DND-41 (cell line): Measurements from ENCODE around the gene CCNO.

Experiments
- ATAC-seq: fragments of 200-7000 bp; cut with Tn5 transposase; 3 replicates; pipeline ENCODE4 v1.9.1; 2021; ENCODE audit warnings: low read depth; ENCODE audit not compliant: insufficient read depth
- DNase-seq: peaks from one replicate; pipeline ENCODE4 v3.0.0-alpha.2; 2020
- H2AFZ ChIP-seq: 2 replicates; pipeline ENCODE4 v1.6.0; 2012; ENCODE audit warnings: low read depth, low read length
- H3K27ac ChIP-seq: 2 replicates; pipeline ENCODE4 v1.5.1; 2012; ENCODE audit warnings: low read length, inconsistent platforms
- H3K27me3 ChIP-seq: fragments of 200-600 bp; sonication (generic); 2 replicates; pipeline ENCODE4 v1.6.0; 2012; ENCODE audit warnings: low read length, mild to moderate bottlenecking, inconsistent platforms; ENCODE audit not compliant: insufficient read depth, poor library complexity
- H3K36me3 ChIP-seq: 2 replicates; pipeline ENCODE4 v1.5.1; 2012; ENCODE audit warnings: low read length, inconsistent platforms; ENCODE audit not compliant: insufficient read depth
- H3K4me1 ChIP-seq: 2 replicates; pipeline ENCODE4 v1.5.1; 2012; ENCODE audit warnings: mild to moderate bottlenecking, low read length; ENCODE audit not compliant: insufficient read depth
- H3K4me2 ChIP-seq: 2 replicates; pipeline ENCODE4 v1.6.0; 2012; ENCODE audit warnings: mild to moderate bottlenecking, moderate library complexity, low read length, inconsistent platforms; ENCODE audit not compliant: insufficient read depth
- H3K4me3 ChIP-seq, 2 experiments: fragments of 200-600 bp in 1 of 2; shearing (Covaris generic) in 1 of 2; 2 replicates each; pipeline ENCODE4 v1.5.1; 2012 to 2016; ENCODE audit warnings: inconsistent platforms in 2 of 2, low read length in 2 of 2, mild to moderate bottlenecking in 2 of 2, low read depth in 1 of 2, moderate library complexity in 1 of 2
- H3K79me2 ChIP-seq: 2 replicates; pipeline ENCODE4 v1.6.0; 2012; ENCODE audit warnings: low read length, inconsistent platforms; ENCODE audit not compliant: insufficient read depth
- H3K9ac ChIP-seq: 2 replicates; pipeline ENCODE4 v1.6.0; 2012; ENCODE audit warnings: low read depth, mild to moderate bottlenecking, inconsistent platforms, low read length, moderate library complexity
- H3K9me3 ChIP-seq: 2 replicates; pipeline ENCODE4 v1.5.1; 2012; ENCODE audit warnings: low read length, moderate library complexity, mild to moderate bottlenecking, inconsistent platforms; ENCODE audit not compliant: insufficient read depth, severe bottlenecking
- H4K20me1 ChIP-seq: 2 replicates; pipeline ENCODE4 v1.6.0; 2012; ENCODE audit warnings: low read length; ENCODE audit not compliant: insufficient read depth
- EZH2 ChIP-seq: IDR thresholded peaks from 3 replicates; pipeline ENCODE4 v1.6.1; 2012; ENCODE audit warnings: borderline replicate concordance, low read depth, mild to moderate bottlenecking, moderate library complexity, low read length, inconsistent platforms; ENCODE audit not compliant: severe bottlenecking
- TF ChIP-seq, protein P1 (sequence below): IDR thresholded peaks from 2 replicates; pipeline ENCODE4 v1.5.1; 2012; ENCODE audit warnings: borderline replicate concordance, low read length, moderate library complexity, mild to moderate bottlenecking; ENCODE audit not compliant: poor library complexity, severe bottlenecking; ENCODE audit errors: extremely low read depth

CCNO gene

GRCh38 chr5:55258339-55258738 is 24.9 kb upstream of the CCNO start:
- no peak overlapping the region for H3K4me3 ChIP-seq
- no peak overlapping the region for H2AFZ ChIP-seq
- H3K27me3 ChIP-seq, result no peaks in the 10 kb centered on the region
- H3K79me2 ChIP-seq, result no peaks in the 10 kb centered on the region
- H4K20me1 ChIP-seq, result no peaks in the 10 kb centered on the region
- DNase-seq, result no peak
- H3K4me2 ChIP-seq, result no peak overlapping the region
- H3K36me3 ChIP-seq, result peaks cover 68% of the 10 kb centered on the region
- H3K9ac ChIP-seq, result no peak overlapping the region
- H3K4me1 ChIP-seq, result no peaks in the 10 kb centered on the region
- H3K9me3 ChIP-seq, result no peaks in the 10 kb centered on the region
- H3K27ac ChIP-seq, result no peak overlapping the region
- ATAC-seq, result no peak
- no peak for TF ChIP-seq EZH2
- TF ChIP-seq, protein P1, sequence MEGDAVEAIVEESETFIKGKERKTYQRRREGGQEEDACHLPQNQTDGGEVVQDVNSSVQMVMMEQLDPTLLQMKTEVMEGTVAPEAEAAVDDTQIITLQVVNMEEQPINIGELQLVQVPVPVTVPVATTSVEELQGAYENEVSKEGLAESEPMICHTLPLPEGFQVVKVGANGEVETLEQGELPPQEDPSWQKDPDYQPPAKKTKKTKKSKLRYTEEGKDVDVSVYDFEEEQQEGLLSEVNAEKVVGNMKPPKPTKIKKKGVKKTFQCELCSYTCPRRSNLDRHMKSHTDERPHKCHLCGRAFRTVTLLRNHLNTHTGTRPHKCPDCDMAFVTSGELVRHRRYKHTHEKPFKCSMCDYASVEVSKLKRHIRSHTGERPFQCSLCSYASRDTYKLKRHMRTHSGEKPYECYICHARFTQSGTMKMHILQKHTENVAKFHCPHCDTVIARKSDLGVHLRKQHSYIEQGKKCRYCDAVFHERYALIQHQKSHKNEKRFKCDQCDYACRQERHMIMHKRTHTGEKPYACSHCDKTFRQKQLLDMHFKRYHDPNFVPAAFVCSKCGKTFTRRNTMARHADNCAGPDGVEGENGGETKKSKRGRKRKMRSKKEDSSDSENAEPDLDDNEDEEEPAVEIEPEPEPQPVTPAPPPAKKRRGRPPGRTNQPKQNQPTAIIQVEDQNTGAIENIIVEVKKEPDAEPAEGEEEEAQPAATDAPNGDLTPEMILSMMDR, result no peak

- H3K79me2 ChIP-seq, result no peaks in the 10 kb centered on the region
- TF ChIP-seq, protein P1, result no peak
- no peak for TF ChIP-seq EZH2
- H3K36me3 ChIP-seq, result peaks cover 46% of the 10 kb centered on the region; the same call in 1 of the 2 replicates
- no peak overlapping the region for H3K4me3 ChIP-seq
- H4K20me1 ChIP-seq, result no peaks in the 10 kb centered on the region
- ATAC-seq (no peak), DNase-seq (no peak)
- H3K9ac ChIP-seq, result no peak overlapping the region
- no peaks in the 10 kb centered on the region for H3K27me3 ChIP-seq
- no peaks in the 10 kb centered on the region for H3K4me1 ChIP-seq
- H2AFZ ChIP-seq, result no peak overlapping the region
- no peaks in the 10 kb centered on the region for H3K9me3 ChIP-seq
- H3K27ac ChIP-seq, result no peak overlapping the region
- H3K4me2 ChIP-seq, result no peak overlapping the region
These were observed 21.4 kb upstream of the CCNO start for GRCh38 chr5:55254802-55255201.

GRCh38 chr5:55250064-55250463 is 16.7 kb upstream of the CCNO start:
- TF ChIP-seq, protein P1, result no peak
- TF ChIP-seq EZH2, result no peak
- no peak for ATAC-seq
- no peak for DNase-seq

DNA sequence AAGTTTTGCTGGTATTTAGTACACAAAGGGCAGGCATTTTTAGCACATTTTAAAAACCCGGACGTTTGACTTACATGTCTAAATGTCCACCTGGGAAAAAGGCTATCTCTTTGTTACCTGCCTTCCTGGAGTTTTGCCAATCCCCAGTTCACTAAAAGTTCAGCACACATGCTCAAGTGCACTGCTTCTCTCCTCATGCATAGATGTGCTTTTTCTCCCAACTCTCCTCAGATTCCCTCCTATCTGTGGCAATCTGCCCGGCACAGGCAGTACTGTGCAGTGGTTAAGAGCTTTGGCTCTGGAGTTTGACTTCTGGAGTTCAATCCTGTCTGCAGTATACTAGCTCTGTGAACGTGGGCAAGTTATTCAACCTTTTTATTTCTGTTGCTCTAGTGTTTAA is 8.3 kb upstream of the CCNO start:
- Histone ChIP-seq H3K4me1 (no peaks in the 10 kb centered on the region), H3K4me3 (no peak overlapping the region), H3K36me3 (no peaks in the 10 kb centered on the region), H3K27ac (no peak overlapping the region), H3K79me2 (no peaks in the 10 kb centered on the region), H3K27me3 (peaks cover 4% of the 10 kb centered on the region), H4K20me1 (no peaks in the 10 kb centered on the region), H3K4me2 (no peak overlapping the region), H3K9me3 (no peaks in the 10 kb centered on the region), H2AFZ (no peak overlapping the region), H3K9ac (no peak overlapping the region)
- DNase-seq (no peak), ATAC-seq (no peak)
- TF ChIP-seq EZH2, result no peak
- TF ChIP-seq, protein P1, result no peak

More at GRCh38 chr5:55250064-55250463, 16.7 kb upstream of the CCNO start:
- H3K36me3 ChIP-seq, result peaks cover 10% of the 10 kb centered on the region; the same call in 1 of the 2 replicates
- no peak overlapping the region for H3K27ac ChIP-seq
- H3K4me2 ChIP-seq, result no peak overlapping the region
- H2AFZ ChIP-seq, result no peak overlapping the region
- no peaks in the 10 kb centered on the region for H4K20me1 ChIP-seq
- no peaks in the 10 kb centered on the region for H3K27me3 ChIP-seq
- no peak overlapping the region for H3K4me3 ChIP-seq
- H3K79me2 ChIP-seq, result no peaks in the 10 kb centered on the region
- H3K9ac ChIP-seq, result no peak overlapping the region
- H3K4me1 ChIP-seq, result no peaks in the 10 kb centered on the region
- peaks cover 10% of the 10 kb centered on the region for H3K9me3 ChIP-seq
